Measurements from ENCODE around the gene PILRA.

DNA sequence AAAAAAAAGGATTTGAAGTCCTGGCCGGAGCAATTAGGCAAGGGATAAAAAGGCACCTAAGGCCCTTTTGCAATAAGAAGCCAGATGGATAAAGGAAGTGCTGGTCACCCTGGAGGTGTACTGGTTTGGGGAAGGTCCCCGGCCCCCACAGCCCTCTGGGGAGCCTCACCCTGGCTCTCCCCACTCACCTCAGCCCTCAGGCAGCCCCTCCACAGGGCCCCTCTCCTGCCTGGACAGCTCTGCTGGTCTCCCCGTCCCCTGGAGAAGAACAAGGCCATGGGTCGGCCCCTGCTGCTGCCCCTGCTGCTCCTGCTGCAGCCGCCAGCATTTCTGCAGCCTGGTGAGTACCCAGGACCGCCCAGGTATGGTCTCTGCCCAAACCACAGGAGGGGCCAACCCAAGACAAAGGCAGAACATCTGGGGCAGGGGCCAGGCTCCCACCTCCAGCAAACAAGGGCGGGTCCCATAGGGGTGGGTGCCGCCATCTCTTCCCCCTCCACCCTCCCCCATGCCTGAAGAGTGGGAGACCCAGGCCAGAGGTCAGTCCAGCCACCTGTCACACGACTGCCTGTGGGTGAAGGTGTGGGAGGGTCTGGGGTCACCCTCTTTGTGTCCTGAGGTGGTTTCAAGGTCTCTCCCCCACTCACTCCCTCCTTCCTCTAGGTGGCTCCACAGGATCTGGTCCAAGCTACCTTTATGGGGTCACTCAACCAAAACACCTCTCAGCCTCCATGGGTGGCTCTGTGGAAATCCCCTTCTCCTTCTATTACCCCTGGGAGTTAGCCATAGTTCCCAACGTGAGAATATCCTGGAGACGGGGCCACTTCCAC, 15.0 kb upstream of the PILRA start, which contains the start of gene PILRB:
- TF ChIP-seq EZH2 (IDR thresholded peaks at IDR 0.05; ENCODE audit: borderline replicate concordance), result no peak
- TF ChIP-seq, protein P1, sequence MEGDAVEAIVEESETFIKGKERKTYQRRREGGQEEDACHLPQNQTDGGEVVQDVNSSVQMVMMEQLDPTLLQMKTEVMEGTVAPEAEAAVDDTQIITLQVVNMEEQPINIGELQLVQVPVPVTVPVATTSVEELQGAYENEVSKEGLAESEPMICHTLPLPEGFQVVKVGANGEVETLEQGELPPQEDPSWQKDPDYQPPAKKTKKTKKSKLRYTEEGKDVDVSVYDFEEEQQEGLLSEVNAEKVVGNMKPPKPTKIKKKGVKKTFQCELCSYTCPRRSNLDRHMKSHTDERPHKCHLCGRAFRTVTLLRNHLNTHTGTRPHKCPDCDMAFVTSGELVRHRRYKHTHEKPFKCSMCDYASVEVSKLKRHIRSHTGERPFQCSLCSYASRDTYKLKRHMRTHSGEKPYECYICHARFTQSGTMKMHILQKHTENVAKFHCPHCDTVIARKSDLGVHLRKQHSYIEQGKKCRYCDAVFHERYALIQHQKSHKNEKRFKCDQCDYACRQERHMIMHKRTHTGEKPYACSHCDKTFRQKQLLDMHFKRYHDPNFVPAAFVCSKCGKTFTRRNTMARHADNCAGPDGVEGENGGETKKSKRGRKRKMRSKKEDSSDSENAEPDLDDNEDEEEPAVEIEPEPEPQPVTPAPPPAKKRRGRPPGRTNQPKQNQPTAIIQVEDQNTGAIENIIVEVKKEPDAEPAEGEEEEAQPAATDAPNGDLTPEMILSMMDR (IDR thresholded peaks at IDR 0.05; ENCODE audit: poor library complexity), result no peak
- no peak for TF ChIP-seq EZH2phosphoT487 (IDR thresholded peaks at IDR 0.05; ENCODE audit: low read depth, severe bottlenecking, unreplicated experiment)

Data from hepatocyte (in vitro differentiated cells).